HepG2 (cell line): Measurements from ENCODE around the gene GPR158. TPM values are rescaled to one million over a fixed set of nuclear protein-coding genes. Genes with fewer than 3 reads are reported as not detected.

Experiments used
- ATAC-seq: fragments of 200-7000 bp; cut with Tn5 transposase; 3 replicates; pipeline ENCODE4 v1.9.1; 2020; ENCODE audit warnings: mild to moderate bottlenecking, moderate library complexity
- BruUV-seq: library from RNA; stranded (reverse); fragments of 400-500 nt; replicated peaks from 2 replicates; lab custom pipeline; 2021; lab: Mats Ljungman, UMichigan
- CTCF ChIA-PET: fragments of 300-600 bp; formaldehyde crosslinking; extraction: SDS; loops from one replicate; lab custom pipeline; 2021; ENCODE audit warnings: low total read pairs, inconsistent platforms, low intra/inter-chr PET ratio; lab: Yijun Ruan, JAX
- POLR2A ChIA-PET: fragments of 350-600 bp; sonication (Branson Sonifier 250); formaldehyde crosslinking; loops from one replicate; lab custom pipeline; 2020; ENCODE audit warnings: antibody characterized with exemption, inconsistent platforms; lab: Yijun Ruan, JAX
- DNase-seq: peaks from one replicate; pipeline ENCODE4 v3.0.0-alpha.2; 2015; ENCODE audit warnings: low spot score
- FAIRE-seq: peaks from 3 replicates; lab custom pipeline; 2011; peaks lifted over from hg19 to GRCh38; lab: Jason Lieb, UNC
- H2AFZ ChIP-seq: one replicate; pipeline ENCODE4 v1.6.1; 2011; ENCODE audit warnings: low read length, inconsistent platforms
- H3K27ac ChIP-seq: fragments of 300-600 bp; 3 replicates; pipeline ENCODE4 v1.8.0; 2011; ENCODE audit warnings: mixed run types, mild to moderate bottlenecking, mixed read lengths, low read length, inconsistent platforms; ENCODE audit not compliant: insufficient read depth; ENCODE audit errors: extremely low read length
- H3K27me3 ChIP-seq, 2 experiments: fragments of 200-600 bp in 1 of 2; 2 replicates in 1 of 2; 3 replicates in 1 of 2; pipeline versions ENCODE4 v1.6.0 to v1.8.0; 2011; ENCODE audit warnings: low read length in 2 of 2, mild to moderate bottlenecking in 2 of 2, moderate library complexity in 2 of 2, inconsistent platforms in 1 of 2; ENCODE audit not compliant: insufficient read depth in 2 of 2, control insufficient read depth in 1 of 2
- H3K36me3 ChIP-seq, 2 experiments: fragments of 200-600 bp in 1 of 2; replicated peaks in 1 of 2; 2 replicates in 1 of 2; 3 replicates in 1 of 2; pipeline versions ENCODE4 v1.5.1 to v1.8.0; 2011; ENCODE audit warnings: low read length in 2 of 2, inconsistent platforms in 1 of 2; ENCODE audit not compliant: insufficient read depth in 2 of 2, control insufficient read depth in 1 of 2
- H3K4me1 ChIP-seq: 2 replicates; pipeline ENCODE4 v1.5.1; 2012; ENCODE audit warnings: low read length, inconsistent platforms; ENCODE audit not compliant: insufficient read depth
- H3K4me2 ChIP-seq: 2 replicates; pipeline ENCODE4 v1.6.0; 2011; ENCODE audit warnings: low read depth, low read length, inconsistent platforms
- H3K4me3 ChIP-seq, 3 experiments: fragments of 200-600 bp in 1 of 3; sonication (generic), shearing (Covaris generic) in 1 of 3; replicated peaks in 1 of 3; 2 replicates each; pipeline ENCODE4 v1.5.1; 2011 to 2016; ENCODE audit warnings: low read length in 3 of 3, inconsistent platforms in 2 of 3, low read depth in 2 of 3, mild to moderate bottlenecking in 2 of 3, control low read depth in 1 of 3, mixed read lengths in 1 of 3; ENCODE audit not compliant: insufficient read depth in 1 of 3
- H3K79me2 ChIP-seq: one replicate; pipeline ENCODE4 v1.6.1; 2011; ENCODE audit warnings: low read length, inconsistent platforms; ENCODE audit not compliant: insufficient read depth
- H3K9ac ChIP-seq: 2 replicates; pipeline ENCODE4 v1.6.0; 2011; ENCODE audit warnings: mild to moderate bottlenecking, low read depth, low read length, inconsistent platforms; ENCODE audit not compliant: insufficient read depth
- H3K9me3 ChIP-seq: 2 replicates; pipeline ENCODE4 v1.5.1; 2012; ENCODE audit warnings: mild to moderate bottlenecking, low read length
- H4K20me1 ChIP-seq: 2 replicates; pipeline ENCODE4 v1.6.0; 2011; ENCODE audit warnings: inconsistent platforms, mild to moderate bottlenecking, low read length, moderate library complexity; ENCODE audit not compliant: insufficient read depth
- BCL3 ChIP-seq: sonication (generic); formaldehyde crosslinking; IDR thresholded peaks from 2 replicates; pipeline ENCODE4 v1.5.1; 2020; ENCODE audit warnings: mild to moderate bottlenecking, missing genetic modification reagents, moderate library complexity
- E2F5 ChIP-seq: sonication (generic); formaldehyde crosslinking; conservative IDR thresholded peaks from 2 replicates; pipeline ENCODE4 v1.4.0; 2020; ENCODE audit warnings: missing genetic modification reagents
- FOXA1 ChIP-seq, 2 experiments: fragments of 450-650 bp in 1 of 2; sonication (generic) in 1 of 2; formaldehyde crosslinking in 1 of 2; IDR thresholded peaks; 2 replicates each; pipeline versions ENCODE4 v1.4.0 to v1.6.1; 2016 to 2020; ENCODE audit warnings: missing genetic modification reagents in 1 of 2
- KLF15 ChIP-seq: sonication (generic); formaldehyde crosslinking; IDR thresholded peaks from 2 replicates; pipeline ENCODE4 v1.8.1; 2023; ENCODE audit warnings: borderline replicate concordance, mild to moderate bottlenecking, inconsistent platforms, missing genetic modification reagents, mixed read lengths
- LCORL ChIP-seq, 2 experiments: fragments of 450-650 bp in 1 of 2; sonication (generic) in 1 of 2; formaldehyde crosslinking in 1 of 2; IDR thresholded peaks; 2 replicates each; pipeline versions ENCODE4 v1.5.0 to v1.6.1; 2017 to 2020; ENCODE audit warnings: antibody characterized with exemption in 1 of 2, missing genetic modification reagents in 1 of 2
- RBAK ChIP-seq: sonication (generic); formaldehyde crosslinking; IDR thresholded peaks from 2 replicates; pipeline ENCODE4 v1.5.1; 2020; ENCODE audit warnings: mild to moderate bottlenecking, missing genetic modification reagents
- RFX5 ChIP-seq: IDR thresholded peaks from 2 replicates; pipeline ENCODE4 v1.6.1; 2011; ENCODE audit warnings: low read depth, low read length, improper control_type of control experiment
- SETDB1 ChIP-seq: sonication (generic); formaldehyde crosslinking; IDR thresholded peaks from 2 replicates; pipeline ENCODE4 v1.5.1; 2020; ENCODE audit warnings: missing genetic modification reagents, mild to moderate bottlenecking, borderline replicate concordance
- ZBTB44 ChIP-seq: sonication (generic); formaldehyde crosslinking; IDR thresholded peaks from 2 replicates; pipeline ENCODE4 v1.4.0; 2020; ENCODE audit warnings: missing genetic modification reagents
- ZEB1 ChIP-seq: IDR thresholded peaks from 2 replicates; pipeline ENCODE4 v1.6.1; 2012; ENCODE audit warnings: mild to moderate bottlenecking, low read depth, inconsistent platforms; ENCODE audit not compliant: insufficient replicate concordance
- ZFP1 ChIP-seq: IDR thresholded peaks from 2 replicates; pipeline ENCODE4 v1.6.1; 2016
- ZGPAT ChIP-seq: IDR thresholded peaks from 2 replicates; pipeline ENCODE4 v1.6.1; 2016; ENCODE audit warnings: mild to moderate bottlenecking
- ZNF276 ChIP-seq: sonication (generic); formaldehyde crosslinking; IDR thresholded peaks from 2 replicates; pipeline ENCODE4 v1.4.0; 2020; ENCODE audit warnings: mild to moderate bottlenecking, low read depth, missing genetic modification reagents
- ZNF383 ChIP-seq: sonication (generic); formaldehyde crosslinking; IDR thresholded peaks from 2 replicates; pipeline ENCODE4 v1.4.0; 2020; ENCODE audit warnings: missing genetic modification reagents, mild to moderate bottlenecking, borderline replicate concordance
- ZNF513 ChIP-seq: sonication (generic); formaldehyde crosslinking; conservative IDR thresholded peaks from 2 replicates; pipeline ENCODE4 v1.5.0; 2020; ENCODE audit warnings: missing genetic modification reagents
- WGBS: methylation state at CpG from one replicate; pipeline ENCODE4 v1.1.6; 2017; ENCODE audit warnings: low lambda C conversion rate; 5-methylcytosine and 5-hydroxymethylcytosine counted together
- in situ Hi-C: cut with HindIII; loops from 2 replicates; pipeline ENCODE4 v1.10.0; 2017; ENCODE audit warnings: low pct_unique_long_range_greater_than_20kb; ENCODE audit not compliant: extremely low pct_ligation_motif_present
- intact Hi-C: fragments of 100-400 bp; cut with micrococcal nuclease; formaldehyde crosslinking; loops from one replicate; pipeline ENCODE4 v1.10.0; 2022; ENCODE audit not compliant: unreplicated experiment
- polyA plus RNA-seq, 8 experiments: library from polyadenylated mRNA; depleted of rRNA in 3 of 8; stranded (reverse) in 7 of 8; unstranded in 1 of 8; fragments of >200 nt; fragmentation: Illumina TruSeq in 4 of 8; extraction: Trizol in 4 of 8; gene quantifications; 2 replicates each; pipeline versions ENCODE4 v1.2.1 to v1.2.3, GENCODE V29; 2011 to 2016; ENCODE audit warnings: low read depth in 4 of 8, missing spikeins in 1 of 8, mixed read lengths in 1 of 8; ENCODE audit not compliant: insufficient read depth in 1 of 8
- total RNA-seq, 5 experiments: library from RNA; depleted of rRNA; stranded (reverse); fragments of >200 nt; fragmentation: Illumina TruSeq; extraction: Trizol; gene quantifications; 2 replicates each; pipeline ENCODE4 v1.2.3, GENCODE V29; 2016; ENCODE audit warnings: low read depth in 1 of 5

The GPR158 gene
- total and polyA plus RNA-seq, 2 of the 13 experiments (the other 11 are each of a cell fraction or from before 2014, with no cell fraction given) = not detected

GRCh38 chr10:25206693-25207414 is 32.1 kb downstream of the GPR158 start:
- WGBS = 0% methylated on average over 4 of the region's 4 CpGs
- H3K4me2 ChIP-seq = no peak overlapping the region
- ChIA-PET POLR2A (no interaction called here), CTCF (no interaction called here)
- no peaks in the 10 kb centered on the region for H3K36me3 ChIP-seq
- intact Hi-C loops = no loop called here
- H3K27ac ChIP-seq = no peak overlapping the region
- H3K9ac ChIP-seq = no peak overlapping the region
- in situ Hi-C loops = no loop called here
- H3K79me2 ChIP-seq = no peaks in the 10 kb centered on the region
- H3K4me3 ChIP-seq = no peak overlapping the region
- peaks cover 8% of the 10 kb centered on the region; the same call in 1 of the 2 replicates for H3K4me1 ChIP-seq
- no peaks in the 10 kb centered on the region for H3K9me3 ChIP-seq
- no peaks in the 10 kb centered on the region for H4K20me1 ChIP-seq
- no peaks in the 10 kb centered on the region for H3K27me3 ChIP-seq
- no peak for DNase-seq
- FAIRE-seq = no peak
- TF ChIP-seq ZGPAT (CRISPR knock-in tag) = no peak
- TF ChIP-seq KLF15 (CRISPR knock-in tag) = no peak
- TF ChIP-seq LCORL (IDR thresholded peaks at IDR 0.05) = no peak
- no peak for TF ChIP-seq LCORL (CRISPR knock-in tag; IDR thresholded peaks at IDR 0.05)
- TF ChIP-seq E2F5 (CRISPR knock-in tag) = no peak
- no peak for TF ChIP-seq BCL3 (CRISPR knock-in tag)
- TF ChIP-seq ZNF513 (CRISPR knock-in tag) = no peak
- no peak for TF ChIP-seq ZBTB44 (CRISPR knock-in tag)
- no peak for TF ChIP-seq ZNF276 (CRISPR knock-in tag)
- TF ChIP-seq SETDB1 (CRISPR knock-in tag) = no peak
- no peak for TF ChIP-seq ZEB1
- TF ChIP-seq RBAK (CRISPR knock-in tag) = no peak
- TF ChIP-seq ZFP1 = no peak
- TF ChIP-seq ZNF383 = no peak
- no peak for TF ChIP-seq RFX5
- no peak for TF ChIP-seq FOXA1 (IDR thresholded peaks at IDR 0.05)
- TF ChIP-seq FOXA1 (CRISPR knock-in tag; IDR thresholded peaks at IDR 0.05) = no peak
- TF ChIP-seq, all 625 proteins: peak for 0
- no peak for ATAC-seq
- BruUV-seq = no TSS peak
- H2AFZ ChIP-seq = no peak overlapping the region
